Measurements from ENCODE around the gene KLRD1.
"Not testable (repeated sequence)": the region's sequence is repeated elsewhere in the genome, so short reads cannot be mapped to it uniquely, and the experiment has no call there.

Gene KLRD1

DNA sequence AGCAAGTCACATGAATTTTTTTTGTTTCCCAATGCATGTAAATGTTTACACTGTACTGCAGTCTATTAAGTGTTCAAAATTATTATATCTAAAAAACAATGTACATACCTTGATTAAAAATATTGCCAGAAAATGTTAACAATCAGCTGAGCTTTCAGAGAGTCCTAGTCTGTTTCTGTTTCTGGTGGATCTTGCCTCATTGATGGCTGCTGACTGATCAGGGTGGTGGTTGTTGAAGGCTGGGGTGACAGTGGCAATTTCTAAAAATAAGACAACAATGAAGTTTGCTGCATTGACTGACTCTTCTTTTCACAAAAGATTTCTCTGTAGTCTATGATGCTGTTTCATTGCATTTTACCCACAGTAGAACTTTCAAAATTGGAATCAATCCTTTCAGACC, 16.6 kb upstream of the KLRD1 start:
- Histone ChIP-seq H3K36me3 (ENCODE audit: control insufficient read depth, insufficient read depth, low read length) (no peaks in the 10 kb centered on the region), H3K4me3 (ENCODE audit: insufficient read depth, low read depth, low read length) (no peak overlapping the region), H3K4me1 (ENCODE audit: control insufficient read depth, insufficient read depth, low read length) (no peaks in the 10 kb centered on the region), H3K9me3 (ENCODE audit: control insufficient read depth, low read length) (no peaks in the 10 kb centered on the region), H3K27me3 (ENCODE audit: control insufficient read depth, insufficient read depth, low read length, poor library complexity, severe bottlenecking) (no peaks in the 10 kb centered on the region), H3K27ac (ENCODE audit: insufficient read depth, low read depth, low read length, poor library complexity, severe bottlenecking) (no peak overlapping the region)

DNA sequence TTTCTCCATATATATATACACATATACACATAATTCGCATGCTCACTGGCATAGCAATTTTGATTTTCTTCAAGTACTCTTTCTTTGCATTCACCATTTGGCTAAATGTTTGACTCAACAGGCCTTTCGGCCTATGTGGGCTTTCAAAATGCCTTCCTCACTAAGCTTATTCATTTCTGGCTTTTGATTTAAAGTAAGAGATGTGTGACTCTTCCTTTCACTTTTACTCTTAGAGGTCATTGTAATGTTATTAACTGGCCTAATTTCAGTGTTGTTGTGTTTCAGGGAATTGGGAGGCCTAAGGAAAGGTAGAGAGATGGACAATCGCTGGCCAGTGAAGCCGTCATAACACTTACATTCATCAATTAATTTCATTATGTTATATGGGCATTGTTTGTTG, 14.5 kb upstream of the KLRD1 start:
- no peaks in the 10 kb centered on the region for H3K27me3 ChIP-seq (ENCODE audit: control insufficient read depth, insufficient read depth, low read length, poor library complexity, severe bottlenecking)
- WGBS, 2 experiments = 93 to 100% methylated on average over 2 to 3 of the region's 4 CpGs
- no peak overlapping the region for H3K27ac ChIP-seq (ENCODE audit: insufficient read depth, low read depth, low read length, poor library complexity, severe bottlenecking)
- no peaks in the 10 kb centered on the region for H3K4me1 ChIP-seq (ENCODE audit: control insufficient read depth, insufficient read depth, low read length)
- H3K4me3 ChIP-seq (ENCODE audit: insufficient read depth, low read depth, low read length) = no peak overlapping the region
- no peaks in the 10 kb centered on the region for H3K36me3 ChIP-seq (ENCODE audit: control insufficient read depth, insufficient read depth, low read length)
- no peaks in the 10 kb centered on the region for H3K9me3 ChIP-seq (ENCODE audit: control insufficient read depth, low read length)

GRCh38 chr12:10293570-10294227, 14.0 kb upstream of the KLRD1 start:
- H3K4me1 ChIP-seq (ENCODE audit: control insufficient read depth, insufficient read depth, low read length) = no peaks in the 10 kb centered on the region
- WGBS, 2 experiments = 94% methylated on average over 3 of the region's 3 CpGs
- no peaks in the 10 kb centered on the region for H3K9me3 ChIP-seq (ENCODE audit: control insufficient read depth, low read length)
- no peak overlapping the region for H3K27ac ChIP-seq (ENCODE audit: insufficient read depth, low read depth, low read length, poor library complexity, severe bottlenecking)
- H3K4me3 ChIP-seq (ENCODE audit: insufficient read depth, low read depth, low read length) = no peak overlapping the region
- H3K36me3 ChIP-seq (ENCODE audit: control insufficient read depth, insufficient read depth, low read length) = no peaks in the 10 kb centered on the region
- H3K27me3 ChIP-seq (ENCODE audit: control insufficient read depth, insufficient read depth, low read length, poor library complexity, severe bottlenecking) = no peaks in the 10 kb centered on the region

- WGBS, 2 experiments = 92 to 94% methylated on average over 1 of the region's 1 CpG
- Histone ChIP-seq H3K4me3 (ENCODE audit: insufficient read depth, low read depth, low read length) (no peak overlapping the region), H3K36me3 (ENCODE audit: control insufficient read depth, insufficient read depth, low read length) (no peaks in the 10 kb centered on the region), H3K27me3 (ENCODE audit: control insufficient read depth, insufficient read depth, low read length, poor library complexity, severe bottlenecking) (no peaks in the 10 kb centered on the region), H3K4me1 (ENCODE audit: control insufficient read depth, insufficient read depth, low read length) (no peaks in the 10 kb centered on the region), H3K9me3 (ENCODE audit: control insufficient read depth, low read length) (no peaks in the 10 kb centered on the region), H3K27ac (ENCODE audit: insufficient read depth, low read depth, low read length, poor library complexity, severe bottlenecking) (no peak overlapping the region)
Observed at GRCh38 chr12:10301103-10301502, 6.6 kb upstream of the KLRD1 start.

- no peaks in the 10 kb centered on the region for H3K9me3 ChIP-seq (ENCODE audit: control insufficient read depth, low read length)
- WGBS, 2 experiments = 91 to 95% methylated on average over 2 to 3 of the region's 3 CpGs
- no peak overlapping the region for H3K4me3 ChIP-seq (ENCODE audit: insufficient read depth, low read depth, low read length)
Observed at GRCh38 chr12:10304161-10304574, 3.5 kb upstream of the KLRD1 start.

DNA sequence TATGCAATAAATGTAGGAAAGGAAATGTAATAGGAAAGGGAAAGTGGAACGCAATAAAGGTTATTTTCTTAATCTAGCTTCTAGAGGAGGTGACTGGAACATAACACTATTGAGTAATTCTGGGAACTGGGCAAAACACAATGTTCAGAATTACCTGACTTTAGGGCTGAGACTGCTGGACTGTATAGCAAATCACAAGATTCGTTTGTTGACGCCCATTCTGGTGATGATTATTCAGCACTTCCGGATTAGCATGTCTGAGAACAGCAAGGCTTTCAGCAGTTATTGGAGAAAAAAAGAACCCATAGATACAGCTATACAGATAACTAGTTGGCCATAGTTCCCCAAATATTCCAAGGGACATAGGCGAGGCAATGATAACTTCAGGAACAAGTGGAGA, 2.3 kb upstream of the KLRD1 start:
- no peaks in the 10 kb centered on the region for H3K9me3 ChIP-seq (ENCODE audit: control insufficient read depth, low read length)

More at GRCh38 chr12:10304161-10304574, 3.5 kb upstream of the KLRD1 start:
- Histone ChIP-seq H3K4me1 (ENCODE audit: control insufficient read depth, insufficient read depth, low read length) (no peaks in the 10 kb centered on the region), H3K27ac (ENCODE audit: insufficient read depth, low read depth, low read length, poor library complexity, severe bottlenecking) (no peak overlapping the region), H3K27me3 (ENCODE audit: control insufficient read depth, insufficient read depth, low read length, poor library complexity, severe bottlenecking) (no peaks in the 10 kb centered on the region), H3K36me3 (ENCODE audit: control insufficient read depth, insufficient read depth, low read length) (no peaks in the 10 kb centered on the region)

DNA sequence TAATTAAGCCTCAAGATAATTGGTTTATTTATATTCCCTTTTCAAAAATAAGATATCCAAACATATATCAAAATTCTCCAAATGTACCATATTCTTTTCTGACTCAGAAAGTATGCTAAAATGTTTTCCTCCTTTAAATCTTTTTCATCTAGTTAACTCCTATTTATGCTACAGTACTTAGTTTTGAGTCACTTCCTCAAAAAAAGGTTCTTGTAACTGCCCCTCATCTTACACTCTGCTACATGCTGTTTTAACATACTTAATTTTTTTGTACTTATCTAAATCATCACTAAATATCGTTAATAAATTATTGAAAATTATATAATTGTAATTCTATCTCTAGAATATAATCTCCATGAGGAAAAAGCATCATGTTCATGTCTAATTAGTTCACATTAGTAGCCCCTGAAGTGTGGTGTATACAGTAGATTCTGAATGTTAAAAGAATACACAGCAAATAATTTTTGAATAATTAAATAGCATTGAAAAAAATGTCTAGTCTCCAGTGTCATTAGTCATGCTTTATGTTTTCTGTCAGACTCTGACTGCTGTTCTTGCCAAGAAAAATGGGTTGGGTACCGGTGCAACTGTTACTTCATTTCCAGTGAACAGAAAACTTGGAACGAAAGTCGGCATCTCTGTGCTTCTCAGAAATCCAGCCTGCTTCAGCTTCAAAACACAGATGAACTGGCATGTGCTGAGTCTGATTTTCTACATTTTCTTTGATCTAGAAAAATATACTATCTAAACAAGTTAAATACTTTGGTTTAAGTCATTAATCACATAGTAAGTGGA, 3.5 kb downstream of the KLRD1 start:
- Histone ChIP-seq H3K36me3 (ENCODE audit: control insufficient read depth, insufficient read depth, low read length) (no peaks in the 10 kb centered on the region), H3K4me3 (ENCODE audit: insufficient read depth, low read depth, low read length) (no peak overlapping the region), H3K9me3 (ENCODE audit: control insufficient read depth, low read length) (no peaks in the 10 kb centered on the region), H3K27ac (ENCODE audit: insufficient read depth, low read depth, low read length, poor library complexity, severe bottlenecking) (no peak overlapping the region), H3K27me3 (ENCODE audit: control insufficient read depth, insufficient read depth, low read length, poor library complexity, severe bottlenecking) (no peaks in the 10 kb centered on the region), H3K4me1 (ENCODE audit: control insufficient read depth, insufficient read depth, low read length) (no peaks in the 10 kb centered on the region)
- WGBS, 2 experiments = 95 to 99% methylated on average over 3 of the region's 4 CpGs

More for the DNA sequence above, 2.3 kb upstream of the KLRD1 start:
- H3K4me3 ChIP-seq (ENCODE audit: insufficient read depth, low read depth, low read length) = no peak overlapping the region
- no peaks in the 10 kb centered on the region for H3K27me3 ChIP-seq (ENCODE audit: control insufficient read depth, insufficient read depth, low read length, poor library complexity, severe bottlenecking)
- H3K36me3 ChIP-seq (ENCODE audit: control insufficient read depth, insufficient read depth, low read length) = no peaks in the 10 kb centered on the region
- no peaks in the 10 kb centered on the region for H3K4me1 ChIP-seq (ENCODE audit: control insufficient read depth, insufficient read depth, low read length)
- WGBS, 2 experiments = 94 to 95% methylated on average over 5 of the region's 5 CpGs
- no peak overlapping the region for H3K27ac ChIP-seq (ENCODE audit: insufficient read depth, low read depth, low read length, poor library complexity, severe bottlenecking)

DNA sequence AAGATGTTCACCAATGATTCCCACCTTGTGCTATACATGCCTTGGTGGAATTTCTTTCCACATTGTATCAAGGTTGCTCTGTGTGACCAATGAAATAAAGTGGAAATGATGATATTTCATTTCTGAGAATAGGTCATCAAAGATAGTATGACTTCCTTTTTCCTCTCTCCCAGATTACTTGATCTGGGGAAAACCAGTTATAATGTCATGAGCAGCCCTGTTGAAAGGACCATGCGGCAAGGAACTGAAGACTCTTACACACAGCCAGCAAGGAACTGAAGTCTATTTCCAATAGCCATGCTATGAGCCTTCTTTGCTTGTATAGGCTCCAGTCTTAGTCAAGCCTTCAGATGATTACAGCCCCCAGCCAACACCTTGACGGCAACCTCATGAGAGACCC, 11.7 kb downstream of the KLRD1 start:
- Histone ChIP-seq H3K4me1 (ENCODE audit: control insufficient read depth, insufficient read depth, low read length) (no peaks in the 10 kb centered on the region), H3K4me3 (ENCODE audit: insufficient read depth, low read depth, low read length) (no peak overlapping the region), H3K27me3 (ENCODE audit: control insufficient read depth, insufficient read depth, low read length, poor library complexity, severe bottlenecking) (no peaks in the 10 kb centered on the region), H3K27ac (ENCODE audit: insufficient read depth, low read depth, low read length, poor library complexity, severe bottlenecking) (no peak overlapping the region), H3K36me3 (ENCODE audit: control insufficient read depth, insufficient read depth, low read length) (no peaks in the 10 kb centered on the region), H3K9me3 (ENCODE audit: control insufficient read depth, low read length) (no peaks in the 10 kb centered on the region)
- whole genome bisulfite sequencing, 2 experiments = 98 to 99% methylated on average over 2 of the region's 2 CpGs

- H3K4me3 ChIP-seq (ENCODE audit: insufficient read depth, low read depth, low read length) = no peak overlapping the region
- WGBS, 2 experiments = 93% methylated on average over 1 of the region's 1 CpG; no CpG with 5 or more reads in 1 of the 2 experiments
- H3K9me3 ChIP-seq (ENCODE audit: control insufficient read depth, low read length) = no peaks in the 10 kb centered on the region
- no peak overlapping the region for H3K27ac ChIP-seq (ENCODE audit: insufficient read depth, low read depth, low read length, poor library complexity, severe bottlenecking)
- H3K36me3 ChIP-seq (ENCODE audit: control insufficient read depth, insufficient read depth, low read length) = no peaks in the 10 kb centered on the region
- no peaks in the 10 kb centered on the region for H3K27me3 ChIP-seq (ENCODE audit: control insufficient read depth, insufficient read depth, low read length, poor library complexity, severe bottlenecking)
- H3K4me1 ChIP-seq (ENCODE audit: control insufficient read depth, insufficient read depth, low read length) = no peaks in the 10 kb centered on the region
Observed at GRCh38 chr12:10320643-10321042, 13.0 kb downstream of the KLRD1 start.

DNA sequence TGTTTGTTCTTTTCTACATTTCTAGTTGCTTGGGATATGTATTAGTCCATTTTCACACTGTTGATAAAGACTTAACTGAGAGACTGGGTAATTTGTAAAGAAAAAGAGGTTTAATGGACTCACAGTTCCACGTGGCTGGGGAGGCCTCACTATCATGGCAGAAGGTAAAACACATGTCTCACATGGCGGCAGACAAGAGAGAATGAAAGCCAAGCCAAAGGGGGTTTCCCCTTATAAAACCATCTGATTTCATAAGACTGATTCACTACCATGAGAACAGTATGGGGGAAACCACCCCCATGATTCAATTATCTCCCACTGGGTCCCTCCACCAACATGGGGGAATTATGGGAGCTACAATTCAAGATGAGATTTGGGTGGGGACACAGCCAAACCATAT, 21.0 kb downstream of the KLRD1 start:
- not testable (repeated sequence) for H3K27me3 ChIP-seq (ENCODE audit: control insufficient read depth, insufficient read depth, low read length, poor library complexity, severe bottlenecking); H3K27ac ChIP-seq (ENCODE audit: insufficient read depth, low read depth, low read length, poor library complexity, severe bottlenecking); H3K4me1 ChIP-seq (ENCODE audit: control insufficient read depth, insufficient read depth, low read length); H3K9me3 ChIP-seq (ENCODE audit: control insufficient read depth, low read length); H3K36me3 ChIP-seq (ENCODE audit: control insufficient read depth, insufficient read depth, low read length); H3K4me3 ChIP-seq (ENCODE audit: insufficient read depth, low read depth, low read length)
- WGBS, 2 experiments = 91 to 96% methylated on average over 2 of the region's 2 CpGs
